SH-SY5Y (cell line): ENCODE data around the gene THG1L.

ENCODE experiments used
- GATA2 ChIP-seq: IDR thresholded peaks from 2 replicates; pipeline ENCODE4 v1.6.1; 2011; ENCODE audit warnings: mild to moderate bottlenecking, low read depth, low read length
- GATA3 ChIP-seq: IDR thresholded peaks from 2 replicates; pipeline ENCODE4 v1.6.1; 2011; ENCODE audit warnings: low read depth, mild to moderate bottlenecking, low read length, moderate library complexity

GRCh38 chr5:157719245-157719644, 12.0 kb upstream of the THG1L start:
- TF ChIP-seq GATA3 (no peak), GATA2 (no peak)
